Measurements from ENCODE around the gene FGF12.

The FGF12 gene

GRCh38 chr3:192332386-192333291 is 394.7 kb downstream of the FGF12 start:
- DNase-seq (ENCODE audit: low spot score) = no peak

- DNase-seq (ENCODE audit: low spot score) = no peak
Observed at GRCh38 chr3:192331749-192332385, 395.5 kb downstream of the FGF12 start.

GRCh38 chr3:192326656-192327055 is 400.7 kb downstream of the FGF12 start:
- no peak for DNase-seq (ENCODE audit: low spot score)

GRCh38 chr3:192317564-192317963 is 409.8 kb downstream of the FGF12 start:
- DNase-seq (ENCODE audit: low spot score) = no peak

- DNase-seq (ENCODE audit: low spot score) = no peak
Observed at GRCh38 chr3:192313605-192314004, 413.7 kb downstream of the FGF12 start.

GRCh38 chr3:192307631-192308030 is 419.7 kb downstream of the FGF12 start:
- no peak for DNase-seq (ENCODE audit: low spot score)

GRCh38 chr3:192303235-192303634 is 424.1 kb downstream of the FGF12 start:
- DNase-seq (ENCODE audit: low spot score) = no peak

- no peak for DNase-seq (ENCODE audit: low spot score)
Observed at GRCh38 chr3:192302721-192303120, 424.6 kb downstream of the FGF12 start.

- no peak for DNase-seq (ENCODE audit: low spot score)
Observed at GRCh38 chr3:192299921-192300320, 427.4 kb downstream of the FGF12 start.

- no peak for DNase-seq (ENCODE audit: low spot score)
Observed at GRCh38 chr3:192296845-192297244, 430.5 kb downstream of the FGF12 start.

GRCh38 chr3:192284443-192285072 is 442.8 kb downstream of the FGF12 start:
- no peak for DNase-seq (ENCODE audit: low spot score)

- no peak for DNase-seq (ENCODE audit: low spot score)
Observed at GRCh38 chr3:192281207-192281880, 446.0 kb downstream of the FGF12 start.

GRCh38 chr3:192279664-192280063 is 447.7 kb downstream of the FGF12 start:
- DNase-seq (ENCODE audit: low spot score) = no peak

GRCh38 chr3:192277477-192277876 is 449.9 kb downstream of the FGF12 start:
- DNase-seq (ENCODE audit: low spot score) = no peak

GRCh38 chr3:192275741-192276355 is 451.5 kb downstream of the FGF12 start:
- DNase-seq (ENCODE audit: low spot score) = no peak

GRCh38 chr3:192273697-192274010 is 453.7 kb downstream of the FGF12 start:
- DNase-seq (ENCODE audit: low spot score) = no peak

- DNase-seq (ENCODE audit: low spot score) = no peak
Observed at GRCh38 chr3:192273001-192273696, 454.2 kb downstream of the FGF12 start.

GRCh38 chr3:192262001-192262400 is 465.3 kb downstream of the FGF12 start:
- DNase-seq (ENCODE audit: low spot score) = no peak

- no peak for DNase-seq (ENCODE audit: low spot score)
Observed at GRCh38 chr3:192261135-192261534, 466.2 kb downstream of the FGF12 start.

- no peak for DNase-seq (ENCODE audit: low spot score)
Observed at GRCh38 chr3:192260116-192261010, 467.0 kb downstream of the FGF12 start.

Measured in AG08396 (cell line).